ENCODE data around the gene TMEM63A.

DNA sequence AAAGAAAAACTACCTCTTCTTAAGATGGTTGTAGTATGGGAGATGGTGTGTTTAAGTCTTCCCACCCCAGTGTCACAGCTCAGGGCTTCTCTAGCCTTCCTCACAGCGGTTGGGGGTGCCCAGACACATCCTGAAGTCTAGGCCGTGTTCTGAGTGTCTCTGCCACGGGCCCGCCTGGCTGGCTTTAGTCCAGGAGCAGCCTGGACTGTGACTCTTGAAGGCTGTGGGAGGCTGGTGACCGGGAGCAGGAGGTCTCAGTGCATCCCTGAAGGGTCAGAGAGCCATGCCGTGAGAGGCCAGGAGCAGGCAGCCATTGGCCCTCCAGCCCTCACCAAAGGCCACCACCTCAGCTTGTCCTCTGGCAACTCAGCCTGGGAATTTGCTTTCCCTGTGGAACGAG lies 67.8 kb downstream of the TMEM63A start:
- TF ChIP-seq POLR2AphosphoS5 (IDR thresholded peaks at IDR 0.05; ENCODE audit: insufficient read depth in 1 of 2, low read depth in 1 of 2) (no peak), POLR2A (IDR thresholded peaks at IDR 0.05) (no peak)
- TF ChIP-seq, protein P1, sequence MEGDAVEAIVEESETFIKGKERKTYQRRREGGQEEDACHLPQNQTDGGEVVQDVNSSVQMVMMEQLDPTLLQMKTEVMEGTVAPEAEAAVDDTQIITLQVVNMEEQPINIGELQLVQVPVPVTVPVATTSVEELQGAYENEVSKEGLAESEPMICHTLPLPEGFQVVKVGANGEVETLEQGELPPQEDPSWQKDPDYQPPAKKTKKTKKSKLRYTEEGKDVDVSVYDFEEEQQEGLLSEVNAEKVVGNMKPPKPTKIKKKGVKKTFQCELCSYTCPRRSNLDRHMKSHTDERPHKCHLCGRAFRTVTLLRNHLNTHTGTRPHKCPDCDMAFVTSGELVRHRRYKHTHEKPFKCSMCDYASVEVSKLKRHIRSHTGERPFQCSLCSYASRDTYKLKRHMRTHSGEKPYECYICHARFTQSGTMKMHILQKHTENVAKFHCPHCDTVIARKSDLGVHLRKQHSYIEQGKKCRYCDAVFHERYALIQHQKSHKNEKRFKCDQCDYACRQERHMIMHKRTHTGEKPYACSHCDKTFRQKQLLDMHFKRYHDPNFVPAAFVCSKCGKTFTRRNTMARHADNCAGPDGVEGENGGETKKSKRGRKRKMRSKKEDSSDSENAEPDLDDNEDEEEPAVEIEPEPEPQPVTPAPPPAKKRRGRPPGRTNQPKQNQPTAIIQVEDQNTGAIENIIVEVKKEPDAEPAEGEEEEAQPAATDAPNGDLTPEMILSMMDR (IDR thresholded peaks at IDR 0.05) = no peak
